ENCODE measurements around the gene GPBP1. TPM values are rescaled to one million over a fixed set of nuclear protein-coding genes. Genes with fewer than 3 reads are reported as not detected.
"Not testable (repeated sequence)": the region's sequence is repeated elsewhere in the genome, so short reads cannot be mapped to it uniquely, and the experiment has no call there.

The GPBP1 gene
- total RNA-seq, 1 experiment from 2014 or later, result 112 TPM

- H3K9ac ChIP-seq (ENCODE audit: extremely low read depth, insufficient read length, low read length), result no peak overlapping the region
- peaks cover 11 to 22% (median 20%) of the 10 kb centered on the region in 3 experiments for H3K36me3 Mint-ChIP-seq (ENCODE audit: insufficient read depth in 1 of 3, low read depth in 3 of 3)
Observed at GRCh38 chr5:57186194-57186593, 12.3 kb downstream of the GPBP1 start.

GRCh38 chr5:57187977-57188376 is 14.1 kb downstream of the GPBP1 start:
- not testable (repeated sequence) for H3K27me3 Mint-ChIP-seq (ENCODE audit: low read depth); H4K5ac ChIP-seq (ENCODE audit: insufficient read length, low read depth, low read length)
- WGBS (ENCODE audit: extremely low coverage, insufficient read length, low lambda C conversion rate), result no CpG with 5 or more reads among the region's 4 CpGs

More at GRCh38 chr5:57186194-57186593, 12.3 kb downstream of the GPBP1 start:
- Histone ChIP-seq H3K27me3 (ENCODE audit: insufficient read depth, low read length) (no peaks in the 10 kb centered on the region), H3K14ac (ENCODE audit: insufficient read depth, low read length) (no peak overlapping the region), H3K9me3 (ENCODE audit: control insufficient read depth, low read depth, low read length) (no peaks in the 10 kb centered on the region), H3K56ac (ENCODE audit: insufficient read length, low read depth, low read length) (no peak overlapping the region), H3T11ph (ENCODE audit: low read length) (no peak overlapping the region), H3K23ac (ENCODE audit: insufficient read length, low read depth, low read length) (no peak overlapping the region), H3K4me2 (ENCODE audit: insufficient read depth, insufficient read length, low read length) (no peak overlapping the region), H3K4ac (ENCODE audit: low read depth, low read length) (no peak overlapping the region), H3K23me2 (ENCODE audit: insufficient read length, low read depth, low read length, poor library complexity, severe bottlenecking) (no peaks in the 10 kb centered on the region), H3K27ac (ENCODE audit: insufficient read length, low read depth, low read length) (no peak overlapping the region), H3K79me2 (ENCODE audit: insufficient read depth, low read length) (peaks cover 90% of the 10 kb centered on the region), H2BK120ac (ENCODE audit: low read depth, low read length, poor library complexity, severe bottlenecking) (no peak overlapping the region), H2AFZ (ENCODE audit: low read length) (no peak overlapping the region), H2BK20ac (ENCODE audit: low read depth, low read length, poor library complexity, severe bottlenecking) (no peak overlapping the region), H4K5ac (ENCODE audit: insufficient read length, low read depth, low read length) (no peak overlapping the region), H2BK15ac (ENCODE audit: low read depth, low read length) (no peak overlapping the region), H2AK5ac (ENCODE audit: insufficient read length, low read length) (no peak overlapping the region), H2BK5ac (ENCODE audit: insufficient read length, low read length) (no peak overlapping the region), H3K18ac (ENCODE audit: insufficient read length, low read depth, low read length) (no peak overlapping the region), H3K4me1 (ENCODE audit: insufficient read depth, low read length) (no peaks in the 10 kb centered on the region; the same call in 1 of the 2 replicates), H4K91ac (ENCODE audit: insufficient read length, low read depth, low read length) (no peak overlapping the region), H2BK12ac (ENCODE audit: insufficient read length, low read depth, low read length) (no peak overlapping the region), H3K79me1 (ENCODE audit: insufficient read depth, low read depth, low read length, poor library complexity, severe bottlenecking) (peaks cover 4% of the 10 kb centered on the region), H4K20me1 (ENCODE audit: control insufficient read depth, insufficient read depth, insufficient read length) (peaks cover 3% of the 10 kb centered on the region), H4K8ac (replicated peaks; ENCODE audit: insufficient read length, low read depth, low read length) (no peak overlapping the region)
- Mint-ChIP-seq H3K9me3 (no peaks in the 10 kb centered on the region), H3K4me3 (no peak overlapping the region), H3K27me3 (ENCODE audit: low read depth) (no peaks in the 10 kb centered on the region), H3K4me1 (peaks cover 40 to 59% of the 10 kb centered on the region in 2 experiments), H3K27ac (peak overlapping the region in 1 of 3 experiments; percentile 77; a peak in 2 of 7 replicates)
- no CpG with 5 or more reads among the region's 4 CpGs for WGBS (ENCODE audit: extremely low coverage, insufficient read length, low lambda C conversion rate)
- no peak for TF ChIP-seq CTCF (conservative IDR thresholded peaks at IDR 0.05)
- no peak for DNase-seq

More at GRCh38 chr5:57187977-57188376, 14.1 kb downstream of the GPBP1 start:
- H4K20me1 ChIP-seq (ENCODE audit: control insufficient read depth, insufficient read depth, insufficient read length); H2BK12ac ChIP-seq (ENCODE audit: insufficient read length, low read depth, low read length); H3K9me3 Mint-ChIP-seq; H3K4ac ChIP-seq (ENCODE audit: low read depth, low read length); H3K4me1 ChIP-seq (ENCODE audit: insufficient read depth, low read length); H2BK5ac ChIP-seq (ENCODE audit: insufficient read length, low read length); H3K27ac ChIP-seq (ENCODE audit: insufficient read length, low read depth, low read length); H3K4me2 ChIP-seq (ENCODE audit: insufficient read depth, insufficient read length, low read length); H3K9ac ChIP-seq (ENCODE audit: extremely low read depth, insufficient read length, low read length); H2BK15ac ChIP-seq (ENCODE audit: low read depth, low read length); H4K8ac ChIP-seq (replicated peaks; ENCODE audit: insufficient read length, low read depth, low read length); H2AK5ac ChIP-seq (ENCODE audit: insufficient read length, low read length); DNase-seq; H2AFZ ChIP-seq (ENCODE audit: low read length); H2BK20ac ChIP-seq (ENCODE audit: low read depth, low read length, poor library complexity, severe bottlenecking); H2BK120ac ChIP-seq (ENCODE audit: low read depth, low read length, poor library complexity, severe bottlenecking); H3K23ac ChIP-seq (ENCODE audit: insufficient read length, low read depth, low read length); H3K14ac ChIP-seq (ENCODE audit: insufficient read depth, low read length); H3K27me3 ChIP-seq (ENCODE audit: insufficient read depth, low read length); H3K18ac ChIP-seq (ENCODE audit: insufficient read length, low read depth, low read length); H3K23me2 ChIP-seq (ENCODE audit: insufficient read length, low read depth, low read length, poor library complexity, severe bottlenecking); H3K9me3 ChIP-seq (ENCODE audit: control insufficient read depth, low read depth, low read length); H4K91ac ChIP-seq (ENCODE audit: insufficient read length, low read depth, low read length); H3K79me1 ChIP-seq (ENCODE audit: insufficient read depth, low read depth, low read length, poor library complexity, severe bottlenecking); H3T11ph ChIP-seq (ENCODE audit: low read length); H3K56ac ChIP-seq (ENCODE audit: insufficient read length, low read depth, low read length): not testable (repeated sequence)
- peaks cover 84% of the 10 kb centered on the region for H3K79me2 ChIP-seq (ENCODE audit: insufficient read depth, low read length)
- Mint-ChIP-seq H3K27ac (peak overlapping the region in 2 of 3 experiments; percentile 50 to 81; a peak in 2 of 7 replicates), H3K36me3 (ENCODE audit: insufficient read depth in 1 of 3, low read depth in 3 of 3) (peaks cover 16 to 27% (median 25%) of the 10 kb centered on the region in 3 experiments), H3K4me3 (peak overlapping the region in 1 of 2 experiments; percentile 10; a peak in 1 of 5 replicates), H3K4me1 (peaks cover 40 to 57% of the 10 kb centered on the region in 2 experiments)
